ENCODE measurements around the gene LMAN2. TPM values are rescaled to one million over a fixed set of nuclear protein-coding genes. Genes with fewer than 3 reads are reported as not detected.
A peak's percentile ranks its signal among the peaks of the same experiment; 100 is the strongest.

Gene LMAN2
- total RNA-seq, 2 experiments from 2014 or later: 74.5 to 92.1 TPM

DNA sequence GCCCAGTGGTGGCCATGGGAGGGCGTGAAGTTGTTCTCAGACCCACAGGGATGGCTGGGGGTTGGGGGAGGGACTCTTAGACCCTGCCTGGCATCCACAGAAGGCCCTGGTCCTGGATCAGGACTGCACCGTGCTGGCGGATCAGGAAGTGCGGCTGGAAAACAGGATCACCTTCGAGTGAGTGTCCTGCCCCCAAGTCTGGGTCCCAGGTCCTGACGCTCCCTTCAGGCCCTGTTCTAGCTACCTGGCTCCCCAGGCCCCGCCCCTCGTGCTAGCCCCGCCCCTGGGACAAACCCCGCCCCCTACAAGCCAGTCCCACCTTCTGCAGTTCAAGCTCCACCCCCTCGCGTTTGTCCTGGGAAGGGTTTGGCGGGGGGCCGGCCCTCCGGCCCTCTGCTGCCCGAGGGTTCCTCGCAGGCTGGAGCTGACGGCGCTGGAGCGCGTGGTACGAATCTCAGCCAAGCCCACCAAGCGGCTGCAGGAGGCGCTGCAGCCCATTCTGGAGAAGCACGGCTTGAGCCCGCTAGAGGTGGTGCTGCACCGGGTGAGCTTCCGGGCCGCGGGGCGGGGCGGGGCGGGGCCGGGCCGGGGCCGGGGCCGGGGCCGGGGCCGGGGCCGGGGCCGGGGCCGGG, 19.1 kb upstream of the LMAN2 start:
- POLR2A ChIA-PET: interaction anchor here (0.5 to 1.0 kb wide), 4 partner anchors 10 to 201 kb away, joined by 3 read pairs; no protein-coding TSS in a partner anchor
- H3K27ac Mint-ChIP-seq: no peak overlapping the region
- ATAC-seq (peak; percentile 66), DNase-seq (peak; percentile 76)
- CTCF ChIA-PET: interaction anchor here (0.8 to 7.3 kb wide), 17 partner anchors 8 to 131 kb away, joined by 3 to 65 read pairs (median 6); partner anchors contain the start of genes LMAN2, PDLIM7, RGS14 and SLC34A1
- intact Hi-C loops (cut with DNase I, micrococcal nuclease): no loop called here
- no peaks in the 10 kb centered on the region for H3K27me3 Mint-ChIP-seq
- H3K4me1 Mint-ChIP-seq: peaks cover 70% of the 10 kb centered on the region
- no peaks in the 10 kb centered on the region for H3K9me3 Mint-ChIP-seq (ENCODE audit: low read depth)
- peak overlapping the region; percentile 53 for H3K4me3 Mint-ChIP-seq
- peaks cover 35% of the 10 kb centered on the region for H3K36me3 Mint-ChIP-seq (ENCODE audit: low read depth)

DNA sequence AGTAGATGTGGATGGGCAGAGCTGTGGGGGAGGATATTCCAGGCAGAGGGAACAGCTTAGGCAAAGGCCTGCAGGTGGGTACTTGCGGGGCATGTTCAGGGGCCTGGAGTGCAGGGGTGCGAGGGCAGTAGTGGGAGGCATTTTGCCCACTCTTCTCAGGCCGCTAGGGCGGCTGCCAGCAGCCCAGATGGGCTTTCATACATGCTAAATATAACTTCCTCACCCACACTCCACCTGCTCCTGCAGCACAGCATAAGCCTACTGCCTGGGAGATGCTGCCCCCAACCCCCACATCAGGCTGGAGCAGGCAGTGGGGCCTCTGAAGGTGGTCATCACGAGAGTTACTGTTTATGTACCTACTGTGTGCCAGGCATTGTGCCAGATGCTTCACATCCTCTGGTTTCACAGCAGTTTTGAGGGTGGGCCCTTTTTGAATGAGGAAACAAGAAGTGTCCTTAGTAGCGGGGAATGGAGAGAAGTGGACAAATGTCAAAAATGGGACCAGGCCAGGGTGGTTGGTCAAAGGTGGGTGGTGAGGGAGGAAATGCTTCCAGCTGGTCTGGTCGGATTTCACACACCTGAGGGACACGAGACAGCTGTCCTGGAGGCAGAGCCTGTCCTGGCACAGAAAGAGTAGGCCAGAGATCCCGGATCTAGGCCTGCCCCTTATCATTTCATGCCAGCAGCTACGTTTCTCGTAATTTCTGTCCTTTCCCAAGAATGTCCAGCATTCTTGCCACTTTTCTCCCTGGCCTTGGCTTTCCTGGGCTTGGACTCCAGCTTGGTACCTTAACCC, 18.4 kb upstream of the LMAN2 start:
- intact Hi-C loops (cut with DNase I, micrococcal nuclease): no loop called here
- Mint-ChIP-seq H3K36me3 (ENCODE audit: low read depth) (peaks cover 37% of the 10 kb centered on the region), H3K27ac (peak overlapping the region; percentile 63), H3K4me1 (peaks cover 72% of the 10 kb centered on the region), H3K27me3 (no peaks in the 10 kb centered on the region), H3K9me3 (ENCODE audit: low read depth) (no peaks in the 10 kb centered on the region), H3K4me3 (no peak overlapping the region)
- no peak for ATAC-seq
- CTCF ChIA-PET: interaction anchor here (0.6 to 7.3 kb wide), 29 partner anchors 9 to 132 kb away, joined by 3 to 65 read pairs (median 5); partner anchors contain the start of genes LMAN2, PDLIM7 and RGS14
- DNase-seq: no peak
- POLR2A ChIA-PET: interaction anchor here (0.6 to 1.0 kb wide), 5 partner anchors 8 to 102 kb away, joined by 3 to 4 read pairs (median 3); no protein-coding TSS in a partner anchor

DNA sequence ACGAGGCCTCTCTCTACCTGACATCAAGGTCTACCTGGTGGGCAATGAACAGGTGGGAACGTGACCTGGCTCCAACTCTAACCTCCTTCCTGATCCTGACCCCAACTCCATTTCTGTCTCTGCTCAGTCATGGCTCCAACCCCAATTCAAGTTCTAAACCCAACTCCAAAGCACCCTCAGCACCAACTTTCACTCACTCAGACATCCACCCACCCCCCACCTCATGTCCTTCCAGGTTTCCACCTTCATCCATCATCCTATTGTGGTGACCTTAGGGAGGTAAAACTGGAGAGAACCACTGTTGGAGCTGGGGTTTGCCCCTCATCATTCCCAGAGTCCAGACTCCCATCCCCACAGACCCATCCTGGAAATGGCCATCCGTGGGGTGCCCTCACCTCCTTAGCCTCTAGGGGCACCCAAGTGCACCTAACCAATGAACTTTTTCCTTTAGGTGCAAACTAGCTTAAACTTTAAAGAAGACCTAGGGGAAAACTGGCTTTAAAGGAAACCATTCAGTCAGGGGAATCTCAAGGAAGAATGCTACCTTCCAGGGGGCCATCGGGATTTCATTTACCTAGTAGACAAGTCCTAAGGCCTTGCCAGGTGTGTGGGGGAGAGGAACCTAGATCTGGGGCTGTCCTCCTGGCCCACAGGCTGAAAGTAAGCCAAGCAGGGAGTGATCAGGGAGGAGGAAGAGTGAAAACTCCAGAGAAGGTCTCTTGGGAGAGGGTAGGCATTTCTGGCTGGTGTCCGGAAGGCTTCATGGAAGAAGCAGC, 17.6 kb upstream of the LMAN2 start:
- no peaks in the 10 kb centered on the region for H3K9me3 Mint-ChIP-seq (ENCODE audit: low read depth)
- no peaks in the 10 kb centered on the region for H3K27me3 Mint-ChIP-seq
- POLR2A ChIA-PET: interaction anchor here (0.6 to 1.0 kb wide), 3 partner anchors 9 to 103 kb away, joined by 3 to 4 read pairs (median 3); partner anchors contain the start of genes PRELID1 and RAB24
- H3K27ac Mint-ChIP-seq: peak overlapping the region; percentile 63
- peaks cover 73% of the 10 kb centered on the region for H3K4me1 Mint-ChIP-seq
- H3K36me3 Mint-ChIP-seq (ENCODE audit: low read depth): peaks cover 38% of the 10 kb centered on the region
- DNase-seq: peak; percentile 56
- no peak overlapping the region for H3K4me3 Mint-ChIP-seq
- intact Hi-C loops (cut with DNase I, micrococcal nuclease): no loop called here
- CTCF ChIA-PET: interaction anchor here (0.6 to 7.3 kb wide), 22 partner anchors 9 to 511 kb away, joined by 3 to 65 read pairs (median 5); partner anchors contain the start of genes LMAN2 and RGS14
- no peak for ATAC-seq

DNA sequence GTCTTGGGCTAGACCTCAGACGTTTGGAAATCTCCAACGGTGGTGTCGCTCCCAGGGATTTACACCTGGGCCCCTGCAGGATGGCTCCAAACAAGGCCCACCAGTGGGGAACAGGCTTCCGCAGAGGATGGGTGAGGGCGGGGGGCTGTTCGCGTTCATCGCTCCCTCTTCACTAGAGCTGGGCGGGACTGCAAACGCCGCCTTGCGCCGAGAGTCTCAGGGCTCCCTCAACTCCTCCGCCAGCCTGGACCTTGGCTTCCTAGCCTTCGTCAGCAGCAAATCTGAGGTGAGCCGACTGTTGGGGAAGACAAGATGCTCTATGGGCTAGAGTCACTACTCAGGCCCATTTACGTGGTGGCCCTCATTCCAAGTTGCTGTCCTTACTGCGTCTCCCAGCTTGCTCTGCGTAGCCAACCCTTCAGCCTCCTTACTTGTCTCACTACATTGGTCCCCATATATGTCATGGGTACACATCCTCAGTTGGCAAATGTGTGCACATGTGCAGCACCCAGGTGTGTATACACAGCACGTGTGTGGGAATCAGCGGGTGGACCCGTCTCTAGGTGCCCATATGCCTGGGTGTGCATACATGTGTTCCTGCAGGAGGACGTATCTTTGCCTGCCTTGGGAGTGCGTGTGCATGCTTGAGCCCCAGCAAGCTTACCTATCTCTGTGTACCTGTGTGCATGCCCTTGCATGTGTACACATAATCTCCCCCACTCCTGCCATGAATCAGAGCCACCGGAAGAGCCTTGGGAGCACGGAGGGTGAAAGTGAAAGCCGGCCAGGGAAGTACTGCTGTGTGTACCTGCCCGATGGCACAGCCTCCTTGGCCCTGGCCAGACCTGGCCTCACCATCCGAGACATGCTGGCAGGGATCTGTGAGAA, 16.8 kb upstream of the LMAN2 start:
- Mint-ChIP-seq H3K36me3 (ENCODE audit: low read depth) (peaks cover 38% of the 10 kb centered on the region), H3K4me3 (no peak overlapping the region), H3K27me3 (no peaks in the 10 kb centered on the region), H3K4me1 (peaks cover 73% of the 10 kb centered on the region), H3K27ac (peak overlapping the region; percentile 16), H3K9me3 (ENCODE audit: low read depth) (no peaks in the 10 kb centered on the region)
- ChIA-PET POLR2A (interaction anchor here (0.7 to 1.0 kb wide), 2 partner anchors 10 to 65 kb away, joined by 3 read pairs; partner anchors contain the start of genes PRELID1 and RAB24), CTCF (interaction anchor here (0.6 to 7.3 kb wide), 17 partner anchors 8 to 510 kb away, joined by 3 to 65 read pairs (median 5); partner anchors contain the start of genes LMAN2 and RGS14)
- DNase-seq (no peak), ATAC-seq (no peak)
- intact Hi-C loops (cut with DNase I, micrococcal nuclease): no loop called here

DNA sequence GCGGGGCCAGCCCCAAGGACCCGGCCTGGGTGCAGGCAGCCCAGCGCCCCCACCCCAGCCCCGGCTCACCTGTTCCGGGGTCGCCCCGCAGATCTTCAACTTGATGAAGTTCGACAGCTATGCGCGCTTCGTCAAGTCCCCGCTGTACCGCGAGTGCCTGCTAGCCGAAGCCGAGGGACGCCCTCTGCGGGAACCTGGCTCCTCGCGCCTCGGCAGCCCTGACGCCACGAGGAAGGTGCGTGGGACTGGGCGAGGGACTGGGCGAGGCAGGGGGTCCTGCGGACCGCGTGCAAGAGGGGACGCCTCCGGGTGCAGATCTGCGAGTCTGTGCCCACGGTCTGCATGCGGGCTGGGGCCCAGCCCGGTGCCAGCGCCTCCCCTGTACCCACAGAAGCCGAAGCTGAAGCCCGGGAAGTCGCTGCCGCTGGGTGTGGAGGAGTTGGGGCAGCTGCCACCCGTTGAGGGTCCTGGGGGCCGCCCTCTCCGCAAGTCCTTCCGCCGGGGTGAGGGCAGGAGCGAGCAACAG, 15.9 kb upstream of the LMAN2 start:
- POLR2A ChIA-PET: no interaction called here

DNA sequence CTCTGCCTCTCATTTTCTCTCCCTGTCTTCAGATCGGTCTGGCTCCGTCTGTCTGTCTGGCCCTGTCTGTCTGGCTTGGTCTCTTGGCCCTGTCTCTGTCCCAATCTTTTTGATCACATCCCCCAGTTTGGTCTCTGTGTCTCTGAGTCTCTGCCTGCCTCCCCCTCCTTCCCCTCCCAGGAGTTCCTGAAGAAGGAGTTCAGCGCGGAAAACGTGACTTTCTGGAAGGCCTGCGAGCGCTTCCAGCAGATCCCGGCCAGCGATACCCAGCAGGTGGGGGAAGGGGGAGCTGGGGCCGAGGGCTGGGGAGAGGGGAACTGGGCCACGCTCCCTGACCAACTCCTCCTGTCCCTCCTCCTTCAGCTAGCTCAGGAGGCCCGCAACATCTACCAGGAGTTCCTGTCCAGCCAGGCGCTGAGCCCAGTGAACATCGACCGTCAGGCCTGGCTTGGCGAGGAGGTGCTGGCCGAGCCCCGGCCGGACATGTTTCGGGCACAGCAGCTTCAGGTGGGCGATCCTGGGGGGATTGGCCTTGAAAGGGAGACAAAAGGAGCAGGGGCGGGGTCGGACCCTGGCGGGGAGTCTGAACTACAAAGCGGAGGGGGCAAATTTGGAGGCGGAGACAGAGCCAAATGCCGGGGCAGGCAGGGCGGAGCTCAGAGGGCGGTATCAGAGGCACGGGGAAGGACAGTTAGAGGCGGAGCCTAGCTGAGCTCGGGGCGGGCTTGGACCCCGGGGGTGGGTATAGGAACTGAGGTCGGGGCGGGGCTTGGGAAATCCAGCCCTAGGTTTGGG, 15.3 kb upstream of the LMAN2 start:
- intact Hi-C loops (cut with DNase I, micrococcal nuclease): no loop called here
- ChIA-PET CTCF (interaction anchor here (0.8 to 7.3 kb wide), 7 partner anchors 9 to 90 kb away, joined by 3 to 65 read pairs (median 5); partner anchors contain the start of gene RGS14), POLR2A (no interaction called here)
- H3K4me1 Mint-ChIP-seq: peaks cover 73% of the 10 kb centered on the region
- H3K27me3 Mint-ChIP-seq: no peaks in the 10 kb centered on the region
- H3K27ac Mint-ChIP-seq: no peak overlapping the region
- H3K9me3 Mint-ChIP-seq (ENCODE audit: low read depth): no peaks in the 10 kb centered on the region
- DNase-seq (peak; percentile 35), ATAC-seq (no peak)
- peaks cover 35% of the 10 kb centered on the region for H3K36me3 Mint-ChIP-seq (ENCODE audit: low read depth)
- H3K4me3 Mint-ChIP-seq: no peak overlapping the region

More for the DNA sequence above, 15.9 kb upstream of the LMAN2 start:
- Mint-ChIP-seq H3K36me3 (ENCODE audit: low read depth) (peaks cover 38% of the 10 kb centered on the region), H3K4me3 (no peak overlapping the region), H3K27me3 (no peaks in the 10 kb centered on the region), H3K27ac (no peak overlapping the region), H3K4me1 (peaks cover 73% of the 10 kb centered on the region), H3K9me3 (ENCODE audit: low read depth) (no peaks in the 10 kb centered on the region)
- DNase-seq (no peak), ATAC-seq (no peak)
- intact Hi-C loops (cut with DNase I, micrococcal nuclease): no loop called here
- CTCF ChIA-PET: interaction anchor here (0.8 to 7.3 kb wide), 5 partner anchors 9 to 58 kb away, joined by 3 to 65 read pairs (median 9); partner anchors contain the start of genes LMAN2 and RGS14

DNA sequence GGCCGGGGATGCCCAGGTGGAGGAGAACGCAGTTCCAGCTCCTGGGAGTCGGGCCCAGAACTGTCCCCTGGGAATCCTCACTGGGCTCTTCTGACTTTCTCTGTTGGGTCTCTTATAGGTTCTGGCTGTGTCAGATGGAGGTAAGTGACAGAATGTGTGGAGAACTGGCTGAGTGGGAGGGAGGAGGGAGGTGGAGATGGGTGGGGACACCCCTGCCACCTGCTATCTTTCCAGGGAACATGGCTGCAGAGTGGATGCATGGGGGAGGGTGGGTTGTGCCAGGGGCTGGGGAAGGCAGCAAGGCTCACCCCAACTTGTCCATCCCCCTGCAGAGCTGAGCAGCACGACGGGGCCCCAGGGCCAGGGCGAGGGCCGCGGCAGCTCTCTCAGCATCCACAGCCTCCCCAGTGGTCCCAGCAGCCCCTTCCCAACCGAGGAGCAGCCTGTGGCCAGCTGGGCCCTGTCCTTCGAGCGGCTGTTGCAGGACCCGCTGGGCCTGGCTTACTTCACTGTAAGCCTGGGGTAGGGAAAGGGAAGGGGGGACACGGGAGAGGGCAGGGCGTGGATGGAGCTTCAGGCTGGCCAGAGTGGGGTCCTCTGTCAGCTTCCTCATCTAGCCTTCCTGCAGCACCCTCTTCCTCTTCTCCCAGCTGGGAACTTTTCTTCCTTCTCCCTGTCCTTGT, 14.5 kb upstream of the LMAN2 start:
- H3K4me3 Mint-ChIP-seq: no peak overlapping the region
- CTCF ChIA-PET: interaction anchor here (1.2 to 2.4 kb wide), 5 partner anchors 11 to 91 kb away, joined by 4 to 15 read pairs (median 5); no protein-coding TSS in a partner anchor

DNA sequence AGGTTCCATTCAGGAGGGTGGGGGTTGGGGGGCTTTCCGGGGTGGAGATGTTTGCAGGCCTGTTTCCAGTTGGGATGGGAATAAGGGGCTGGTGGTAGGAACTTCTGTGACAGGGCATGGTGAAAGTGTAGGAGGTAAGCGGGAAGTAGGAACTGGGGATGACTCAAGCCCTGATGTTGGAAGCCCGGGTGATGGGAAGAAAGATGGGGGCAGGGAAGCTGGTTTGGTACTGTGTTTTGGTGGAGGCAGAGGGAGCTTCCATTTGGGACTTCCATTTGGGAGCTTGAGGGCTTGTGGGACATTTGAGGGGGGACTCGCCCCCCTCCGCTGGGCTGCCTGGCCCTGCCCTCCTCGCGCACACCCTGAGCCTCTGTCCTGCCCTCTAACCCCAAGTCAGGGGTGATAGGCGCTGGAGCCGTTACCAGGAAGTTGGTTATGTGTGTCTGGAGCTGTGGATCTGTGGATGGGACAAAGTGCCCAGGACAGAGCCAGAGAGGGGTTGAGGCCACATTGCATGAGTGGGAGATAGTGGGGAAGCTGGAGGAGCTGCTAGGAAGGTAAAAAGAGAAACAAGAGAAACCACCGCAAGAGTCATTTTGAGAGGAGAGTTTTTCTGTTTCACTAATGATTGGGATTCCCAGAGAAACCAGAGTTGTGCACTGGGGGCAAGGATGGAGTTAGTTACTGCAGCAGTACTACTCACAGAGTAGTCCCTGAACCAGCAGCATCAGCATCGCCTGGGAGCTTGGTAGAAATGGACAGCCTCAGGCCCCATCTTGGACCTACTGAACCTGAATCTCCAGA, 12.9 kb upstream of the LMAN2 start:
- H3K27me3 Mint-ChIP-seq: no peaks in the 10 kb centered on the region
- intact Hi-C loops (cut with DNase I, micrococcal nuclease): loop anchor here (1.0 to 2.0 kb wide), 3 partner anchors 15 to 64 kb away; no protein-coding TSS in a partner anchor
- H3K9me3 Mint-ChIP-seq (ENCODE audit: low read depth): no peaks in the 10 kb centered on the region
- ATAC-seq: peak; percentile 60
- peaks cover 76% of the 10 kb centered on the region for H3K4me1 Mint-ChIP-seq
- ChIA-PET CTCF (interaction anchor here (0.6 to 2.4 kb wide), 10 partner anchors 10 to 91 kb away, joined by 3 to 15 read pairs (median 4); no protein-coding TSS in a partner anchor), POLR2A (interaction anchor here (0.6 to 0.9 kb wide), 2 partner anchors 14 to 88 kb away, joined by 3 to 4 read pairs; no protein-coding TSS in a partner anchor)
- peak overlapping the region; percentile 45 for H3K4me3 Mint-ChIP-seq
- peaks cover 29% of the 10 kb centered on the region for H3K36me3 Mint-ChIP-seq (ENCODE audit: low read depth)
- DNase-seq: peak; percentile 68
- peak overlapping the region; percentile 65 for H3K27ac Mint-ChIP-seq

More for the DNA sequence above, 14.5 kb upstream of the LMAN2 start:
- Mint-ChIP-seq H3K9me3 (ENCODE audit: low read depth) (no peaks in the 10 kb centered on the region), H3K27me3 (no peaks in the 10 kb centered on the region), H3K27ac (no peak overlapping the region), H3K36me3 (ENCODE audit: low read depth) (peaks cover 30% of the 10 kb centered on the region), H3K4me1 (peaks cover 74% of the 10 kb centered on the region)
- POLR2A ChIA-PET: no interaction called here
- DNase-seq (no peak), ATAC-seq (no peak)
- intact Hi-C loops (cut with DNase I, micrococcal nuclease): loop anchor here in 1 of 2 experiments (2.0 kb wide), 1 partner anchor 63 kb away; no protein-coding TSS in a partner anchor

Measured in activated CD4-positive, alpha-beta T cell treated with anti-CD3 and anti-CD28 coated beads for 36 hours (primary cell).